T-helper 22 cell (primary cell): ENCODE measurements around the gene SMC5.
"Not testable (repeated sequence)": the region's sequence is repeated elsewhere in the genome, so short reads cannot be mapped to it uniquely, and the experiment has no call there.

Experiments
- DNase-seq: peaks from one replicate; pipeline ENCODE4 v3.0.0-alpha.2; 2020; ENCODE audit warnings: low read depth

SMC5 gene

GRCh38 chr9:70263421-70263820 is 4.6 kb downstream of the SMC5 start:
- no peak for DNase-seq

GRCh38 chr9:70278305-70278704 is 19.5 kb downstream of the SMC5 start:
- DNase-seq = no peak

- DNase-seq = no peak
These were observed 25.1 kb downstream of the SMC5 start for GRCh38 chr9:70283848-70284247.

- DNase-seq = no peak
These were observed 26.5 kb downstream of the SMC5 start for GRCh38 chr9:70285246-70285645.

GRCh38 chr9:70285981-70286598 is 27.3 kb downstream of the SMC5 start:
- no peak for DNase-seq

- no peak for DNase-seq
These were observed 31.8 kb downstream of the SMC5 start for GRCh38 chr9:70290626-70291025.

GRCh38 chr9:70291446-70291845 is 32.7 kb downstream of the SMC5 start:
- DNase-seq = no peak

GRCh38 chr9:70292253-70292652 is 33.5 kb downstream of the SMC5 start:
- no peak for DNase-seq

GRCh38 chr9:70293214-70293613 is 34.4 kb downstream of the SMC5 start:
- DNase-seq = no peak

GRCh38 chr9:70297141-70297540 is 38.4 kb downstream of the SMC5 start:
- no peak for DNase-seq

- no peak for DNase-seq
These were observed 39.5 kb downstream of the SMC5 start for GRCh38 chr9:70298245-70298771.

- no peak for DNase-seq
These were observed 44.5 kb downstream of the SMC5 start for GRCh38 chr9:70303268-70303667.

- DNase-seq = no peak
These were observed 46.0 kb downstream of the SMC5 start for GRCh38 chr9:70304810-70305209.

- no peak for DNase-seq
These were observed 56.6 kb downstream of the SMC5 start for GRCh38 chr9:70315389-70315788.

- no peak for DNase-seq
These were observed 59.2 kb downstream of the SMC5 start for GRCh38 chr9:70318002-70318401.

- DNase-seq = no peak
These were observed 63.3 kb downstream of the SMC5 start for GRCh38 chr9:70322096-70322495.

GRCh38 chr9:70324963-70325362 is 66.2 kb downstream of the SMC5 start:
- DNase-seq = no peak

GRCh38 chr9:70328625-70329024 is 69.8 kb downstream of the SMC5 start:
- DNase-seq = not testable (repeated sequence)

- DNase-seq = no peak
These were observed 81.8 kb downstream of the SMC5 start for GRCh38 chr9:70340572-70340971.

GRCh38 chr9:70347046-70347445 is 88.3 kb downstream of the SMC5 start:
- no peak for DNase-seq

- DNase-seq = no peak
These were observed 93.6 kb downstream of the SMC5 start for GRCh38 chr9:70352356-70352755.

- no peak for DNase-seq
These were observed 94.0 kb downstream of the SMC5 start for GRCh38 chr9:70352802-70353201.

GRCh38 chr9:70355801-70356200 is 97.0 kb downstream of the SMC5 start:
- no peak for DNase-seq

- no peak for DNase-seq
These were observed 104.2 kb downstream of the SMC5 start for GRCh38 chr9:70362952-70363351.
